Panc1 (cell line): ENCODE measurements around the gene TLE6. TPM values are rescaled to one million over a fixed set of nuclear protein-coding genes. Genes with fewer than 3 reads are reported as not detected.

Experiments used
- ATAC-seq: fragments of 200-7000 bp; cut with Tn5 transposase; 2 replicates; pipeline ENCODE4 v1.9.1; 2020; ENCODE audit warnings: mild to moderate bottlenecking, moderate library complexity
- BruUV-seq: library from RNA; stranded (reverse); fragments of 400-500 nt; replicated peaks from 2 replicates; lab custom pipeline; 2021; lab: Mats Ljungman, UMichigan
- CTCF ChIA-PET: fragments of 300-600 bp; sonication (Branson Sonifier 250); formaldehyde crosslinking; loops from one replicate; lab custom pipeline; 2022; ENCODE audit warnings: antibody characterized with exemption; lab: Charles Lee
- POLR2A ChIA-PET: fragments of 300-600 bp; sonication (Branson Sonifier 250); formaldehyde crosslinking; loops from one replicate; lab custom pipeline; 2022; ENCODE audit warnings: antibody characterized with exemption; lab: Charles Lee
- DNase-seq: peaks from one replicate; pipeline ENCODE4 v3.0.0-alpha.2; 2010; ENCODE audit warnings: low read depth, low spot score
- H3K27ac ChIP-seq: 2 replicates; pipeline ENCODE4 v1.5.1; 2011; ENCODE audit warnings: mild to moderate bottlenecking, low read length, inconsistent platforms
- H3K27me3 ChIP-seq: fragments of 200-500 bp; sonication (Bioruptor generic); 2 replicates; pipeline ENCODE4 v1.6.0; 2014; ENCODE audit warnings: low read length, inconsistent platforms; ENCODE audit not compliant: control insufficient read depth, insufficient read depth
- H3K36me3 ChIP-seq: fragments of 200-500 bp; sonication (Bioruptor generic); 2 replicates; pipeline ENCODE4 v1.5.1; 2014; ENCODE audit warnings: inconsistent platforms, mild to moderate bottlenecking, low read length, moderate library complexity; ENCODE audit not compliant: control insufficient read depth, insufficient read depth
- H3K4me1 ChIP-seq: 2 replicates; pipeline ENCODE4 v1.5.1; 2011; ENCODE audit warnings: inconsistent platforms, mild to moderate bottlenecking, low read length, moderate library complexity; ENCODE audit not compliant: control insufficient read depth, insufficient read depth
- H3K4me3 ChIP-seq, 2 experiments: 2 replicates each; pipeline ENCODE4 v1.5.1; 2011 to 2012; ENCODE audit warnings: low read depth in 2 of 2, low read length in 2 of 2, mild to moderate bottlenecking in 2 of 2, inconsistent platforms in 1 of 2, moderate library complexity in 1 of 2
- H3K9me3 ChIP-seq: fragments of 200-500 bp; sonication (Bioruptor generic); 2 replicates; pipeline ENCODE4 v1.5.1; 2014; ENCODE audit warnings: low read depth, mild to moderate bottlenecking, inconsistent platforms, low read length, moderate library complexity; ENCODE audit not compliant: control insufficient read depth, insufficient read depth
- CTCF ChIP-seq: fragments of 450-650 bp; IDR thresholded peaks from 2 replicates; pipeline ENCODE4 v1.5.1; 2017; ENCODE audit warnings: mild to moderate bottlenecking
- POLR2AphosphoS5 ChIP-seq: IDR thresholded peaks from 2 replicates; pipeline ENCODE4 v1.6.1; 2012; ENCODE audit warnings: mild to moderate bottlenecking, low read depth, low read length, moderate library complexity
- REST ChIP-seq, 2 experiments: IDR thresholded peaks; 2 replicates each; pipeline ENCODE4 v1.6.1; 2011 to 2012; ENCODE audit warnings: low read depth in 2 of 2, control low read depth in 1 of 2, low read length in 1 of 2, mild to moderate bottlenecking in 1 of 2, moderate library complexity in 1 of 2; ENCODE audit not compliant: insufficient read depth in 1 of 2
- SIN3A ChIP-seq: IDR thresholded peaks from 2 replicates; pipeline ENCODE4 v1.6.1; 2012; ENCODE audit warnings: low read depth, mild to moderate bottlenecking, low read length, moderate library complexity, borderline replicate concordance; ENCODE audit not compliant: insufficient read depth
- TCF7L2 ChIP-seq: IDR thresholded peaks from 2 replicates; pipeline ENCODE4 v1.6.1; 2011; ENCODE audit warnings: mild to moderate bottlenecking, low read depth, low read length, inconsistent platforms
- in situ Hi-C: cut with HindIII; loops from 2 replicates; pipeline ENCODE4 v1.10.0; 2016; ENCODE audit warnings: low sequenced_read_pairs, low pct_unique_long_range_greater_than_20kb
- intact Hi-C: fragments of 100-400 bp; cut with micrococcal nuclease; formaldehyde crosslinking; loops from one replicate; pipeline ENCODE4 v1.10.0; 2022; ENCODE audit not compliant: unreplicated experiment
- total RNA-seq: library from RNA; stranded (reverse); gene quantifications from one replicate; pipeline ENCODE4 v1.2.1, GENCODE V29; 2021; ENCODE audit not compliant: unreplicated experiment

The TLE6 gene
- total RNA-seq, 1 experiment from 2014 or later, result 4.0 TPM

- BruUV-seq, result no TSS peak
- H3K27ac ChIP-seq, result no peak overlapping the region
- no peak for ATAC-seq
Observed at GRCh38 chr19:3041761-3042620, 64.6 kb downstream of the TLE6 start.

More at GRCh38 chr19:3041761-3042620, 64.6 kb downstream of the TLE6 start:
- H3K9me3 ChIP-seq, result no peaks in the 10 kb centered on the region
- no peak overlapping the region for H3K4me3 ChIP-seq
- H3K36me3 ChIP-seq, result no peaks in the 10 kb centered on the region
- in situ Hi-C loops (no loop called here), intact Hi-C loops (no loop called here)
- CTCF ChIA-PET, result no interaction called here
- H3K27me3 ChIP-seq, result no peaks in the 10 kb centered on the region
- POLR2A ChIA-PET, result no interaction called here
- peaks cover 7% of the 10 kb centered on the region; the same call in 1 of the 2 replicates for H3K4me1 ChIP-seq
- TF ChIP-seq POLR2AphosphoS5 (no peak), TCF7L2 (no peak), SIN3A (no peak), CTCF (no peak), REST (IDR thresholded peaks at IDR 0.05; ENCODE audit: insufficient read depth in 1 of 2, low read depth in 2 of 2, low read length in 1 of 2) (no peak)
- no peak for DNase-seq
